Endothelial cell of umbilical vein (primary cell): ENCODE data around the gene GJB5. TPM values are rescaled to one million over a fixed set of nuclear protein-coding genes. Genes with fewer than 3 reads are reported as not detected.

Source experiments
- BruUV-seq: library from RNA; stranded (reverse); fragments of 400-500 nt; replicated peaks from 2 replicates; lab custom pipeline; 2021; lab: Mats Ljungman, UMichigan
- CTCF ChIA-PET: fragments of 300-600, 350-600 bp; sonication (Branson Sonifier 250); formaldehyde crosslinking; loops from one replicate; lab custom pipeline; 2021; ENCODE audit warnings: antibody characterized with exemption, inconsistent platforms; lab: Charles Lee
- POLR2A ChIA-PET: fragments of 300-600, 350-600 bp; sonication (Branson Sonifier 250); formaldehyde crosslinking; loops from one replicate; lab custom pipeline; 2021; ENCODE audit warnings: antibody characterized with exemption, inconsistent platforms; lab: Charles Lee
- DNase-seq: peaks from one replicate; pipeline ENCODE4 v3.0.0-alpha.2; 2011; ENCODE audit warnings: low read depth, low spot score
- FAIRE-seq: peaks from 2 replicates; lab custom pipeline; 2011; peaks lifted over from hg19 to GRCh38; lab: Jason Lieb, UNC
- H2AFZ ChIP-seq: 2 replicates; pipeline ENCODE4 v1.6.0; 2012; ENCODE audit warnings: low read depth, low read length, control low read depth, inconsistent platforms
- H3K27ac ChIP-seq: 2 replicates; pipeline ENCODE4 v1.5.1; 2011; ENCODE audit warnings: low read depth, mild to moderate bottlenecking, control low read depth, low read length, moderate library complexity; ENCODE audit not compliant: insufficient read depth
- H3K27me3 ChIP-seq, 2 experiments: 2 replicates each; pipeline versions ENCODE4 v1.6.0 to v1.6.1; 2011; ENCODE audit warnings: low read length in 2 of 2, mixed read lengths in 1 of 2; ENCODE audit not compliant: control insufficient read depth in 2 of 2, insufficient read depth in 2 of 2
- H3K36me3 ChIP-seq, 2 experiments: 2 replicates in 1 of 2; 3 replicates in 1 of 2; pipeline ENCODE4 v1.5.1; 2011; ENCODE audit warnings: low read length in 2 of 2, mild to moderate bottlenecking in 1 of 2, moderate library complexity in 1 of 2; ENCODE audit not compliant: control insufficient read depth in 2 of 2, insufficient read depth in 2 of 2; ENCODE audit errors: extremely low read depth in 1 of 2
- H3K4me1 ChIP-seq: 3 replicates; pipeline ENCODE4 v1.5.1; 2011; ENCODE audit warnings: mild to moderate bottlenecking, low read length; ENCODE audit not compliant: control insufficient read depth, insufficient read depth; ENCODE audit errors: extremely low read depth
- H3K4me2 ChIP-seq: 2 replicates; pipeline ENCODE4 v1.6.1; 2011; ENCODE audit warnings: low read length, control low read depth, mixed read lengths; ENCODE audit not compliant: insufficient read depth
- H3K4me3 ChIP-seq, 3 experiments: fragments of 200-600 bp in 1 of 3; sonication (generic), shearing (Covaris generic) in 1 of 3; replicated peaks in 1 of 3; 2 replicates each; pipeline ENCODE4 v1.5.1; 2011 to 2016; ENCODE audit warnings: control low read depth in 3 of 3, low read length in 3 of 3, mild to moderate bottlenecking in 2 of 3, inconsistent platforms in 1 of 3, low read depth in 1 of 3, moderate library complexity in 1 of 3; ENCODE audit not compliant: insufficient read depth in 1 of 3
- H3K79me2 ChIP-seq: 2 replicates; pipeline ENCODE4 v1.6.0; 2012; ENCODE audit warnings: low read length, inconsistent platforms; ENCODE audit not compliant: control insufficient read depth, insufficient read depth
- H3K9ac ChIP-seq: replicated peaks from 2 replicates; pipeline ENCODE3; 2011; ENCODE audit warnings: low read length, control low read depth; ENCODE audit not compliant: insufficient read depth; ENCODE audit errors: extremely low read depth
- H3K9me1 ChIP-seq: replicated peaks from 3 replicates; pipeline ENCODE4 v1.6.0; 2011; ENCODE audit warnings: mild to moderate bottlenecking, low read length; ENCODE audit not compliant: control insufficient read depth, insufficient read depth; ENCODE audit errors: extremely low read depth
- H3K9me3 ChIP-seq: replicated peaks from 2 replicates; pipeline ENCODE4 v1.5.1; 2012; ENCODE audit warnings: low read length, inconsistent platforms; ENCODE audit not compliant: control insufficient read depth, insufficient read depth
- H4K20me1 ChIP-seq: replicated peaks from 2 replicates; pipeline ENCODE3; 2011; ENCODE audit warnings: mild to moderate bottlenecking, low read length; ENCODE audit not compliant: control insufficient read depth, insufficient read depth; ENCODE audit errors: extremely low read depth
- CTCF ChIP-seq, 2 donors: IDR thresholded peaks; 1 replicate in 1 of 2; 2 replicates in 1 of 2; pipeline ENCODE4 v1.5.1; 2011; ENCODE audit warnings: low read length in 2 of 2, mild to moderate bottlenecking in 2 of 2, moderate library complexity in 2 of 2, control low read depth in 1 of 2, inconsistent platforms in 1 of 2, low read depth in 1 of 2; ENCODE audit not compliant: insufficient read depth in 1 of 2; ENCODE audit errors: extremely low read depth in 1 of 2
- EZH2 ChIP-seq: IDR thresholded peaks from 2 replicates; pipeline ENCODE4 v1.6.1; 2012; ENCODE audit warnings: borderline replicate concordance, low read depth, mild to moderate bottlenecking, moderate library complexity, low read length, inconsistent platforms; ENCODE audit not compliant: severe bottlenecking
- FOS ChIP-seq: IDR thresholded peaks from 2 replicates; pipeline ENCODE4 v1.6.1; 2011; ENCODE audit warnings: mild to moderate bottlenecking, low read length, moderate library complexity, borderline replicate concordance; ENCODE audit not compliant: insufficient read depth
- GATA2 ChIP-seq: IDR thresholded peaks from 2 replicates; pipeline ENCODE4 v1.7.0; 2011; ENCODE audit warnings: low read depth, mild to moderate bottlenecking, moderate library complexity, mixed read lengths, low read length; ENCODE audit not compliant: insufficient read length, insufficient read depth
- JUN ChIP-seq: IDR thresholded peaks from 2 replicates; pipeline ENCODE4 v1.6.1; 2011; ENCODE audit warnings: borderline replicate concordance, low read depth; ENCODE audit not compliant: insufficient read length, insufficient read depth
- MYC ChIP-seq: IDR thresholded peaks from one replicate; pipeline ENCODE4 v1.6.1; 2011; ENCODE audit warnings: mild to moderate bottlenecking, low read depth, low read length
- POLR2A ChIP-seq: IDR thresholded peaks from 2 replicates; pipeline ENCODE4 v1.6.1; 2012; ENCODE audit warnings: low read depth, mild to moderate bottlenecking, control low read depth, low read length
- dilution Hi-C: fragments of 300-500 bp; cut with MboI; formaldehyde crosslinking; loops from one replicate; pipeline ENCODE4 v1.15.0; 2019; ENCODE audit warnings: low sequenced_read_pairs; ENCODE audit not compliant: extremely low pct_ligation_motif_present
- intact Hi-C: fragments of 100-400 bp; cut with micrococcal nuclease; formaldehyde crosslinking; loops from one replicate; pipeline ENCODE4 v1.10.0; 2022
- polyA plus RNA-seq, 4 experiments: library from polyadenylated mRNA; depleted of rRNA in 3 of 4; stranded (reverse) in 3 of 4; unstranded in 1 of 4; fragments of >200 nt; gene quantifications; 2 replicates each; pipeline versions ENCODE4 v1.2.1 to v1.2.3, GENCODE V29; 2011 to 2012; ENCODE audit warnings: missing spikeins in 1 of 4
- total RNA-seq: library from RNA; stranded (reverse); gene quantifications from 2 replicates; pipeline ENCODE4 v1.2.3, GENCODE V29; 2021
- TF ChIP-seq, protein P1 (sequence below): IDR thresholded peaks from 2 replicates; pipeline ENCODE4 v1.6.1; 2011; ENCODE audit not compliant: insufficient read depth, insufficient read length

GJB5 gene
- total and polyA plus RNA-seq, 2 donors (not counting 3 experiments of a cell fraction or from before 2014, with no cell fraction given) = not detected

DNA sequence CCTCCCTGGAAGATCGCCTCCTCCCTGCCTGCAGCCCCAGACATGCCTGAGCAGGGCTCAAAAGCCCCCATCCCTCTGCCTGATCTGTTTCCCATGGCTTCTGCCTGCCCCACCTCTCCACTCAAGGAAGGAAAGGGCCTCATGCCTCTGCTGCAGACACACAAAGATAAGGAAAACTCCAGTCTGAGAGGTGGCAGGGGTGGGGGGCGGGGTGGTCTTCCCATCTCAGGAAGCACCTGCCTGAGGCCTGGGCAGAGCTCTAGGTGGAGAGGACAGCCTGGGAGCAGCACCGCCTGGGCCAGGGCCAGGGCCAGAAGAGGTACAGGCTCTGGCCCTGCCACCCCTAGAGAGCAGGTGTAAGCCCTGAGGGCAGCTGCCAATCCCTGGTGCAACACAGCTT lies 22.1 kb downstream of the GJB5 start:
- Histone ChIP-seq H3K9ac (no peak overlapping the region), H3K4me2 (no peak overlapping the region), H3K27me3 (peaks cover 19% of the 10 kb centered on the region in 2 experiments), H4K20me1 (no peaks in the 10 kb centered on the region), H3K27ac (no peak overlapping the region), H2AFZ (no peak overlapping the region), H3K4me3 (no peak overlapping the region), H3K36me3 (no peaks in the 10 kb centered on the region), H3K9me3 (no peaks in the 10 kb centered on the region), H3K79me2 (no peaks in the 10 kb centered on the region), H3K9me1 (no peaks in the 10 kb centered on the region), H3K4me1 (no peaks in the 10 kb centered on the region)
- intact Hi-C loops (no loop called here), dilution Hi-C loops (no loop called here)
- TF ChIP-seq EZH2 (no peak), POLR2A (no peak), CTCF (IDR thresholded peaks at IDR 0.05; ENCODE audit: extremely low read depth in 1 of 2, insufficient read depth in 1 of 2, low read depth in 1 of 2, low read length in 2 of 2) (no peak), MYC (no peak), GATA2 (no peak), JUN (no peak), FOS (no peak)
- TF ChIP-seq, protein P1, sequence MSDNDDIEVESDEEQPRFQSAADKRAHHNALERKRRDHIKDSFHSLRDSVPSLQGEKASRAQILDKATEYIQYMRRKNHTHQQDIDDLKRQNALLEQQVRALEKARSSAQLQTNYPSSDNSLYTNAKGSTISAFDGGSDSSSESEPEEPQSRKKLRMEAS = no peak
- DNase-seq (no peak), FAIRE-seq (no peak)
- ChIA-PET CTCF (interaction anchor here (1.3 to 1.4 kb wide), 2 partner anchors 9 to 76 kb away, joined by 4 to 6 read pairs; no protein-coding TSS in a partner anchor), POLR2A (no interaction called here)
- BruUV-seq = no TSS peak
